ENCODE data around the gene DYNLT2.

- no peak for TF ChIP-seq CTCF (IDR thresholded peaks at IDR 0.05; ENCODE audit: poor library complexity)
- TF ChIP-seq EZH2 (IDR thresholded peaks at IDR 0.05; ENCODE audit: borderline replicate concordance), result no peak
These were observed 26.0 kb downstream of the DYNLT2 start for GRCh38 chr6:169725125-169726048.

Measured in hepatocyte (in vitro differentiated cells).